Astrocyte (in vitro differentiated cells and primary cell): ENCODE results near the gene WDR41.

Experiments used
- EZH2 ChIP-seq: IDR thresholded peaks from 2 replicates; pipeline ENCODE4 v1.6.1; 2012; ENCODE audit warnings: mild to moderate bottlenecking, low read length, inconsistent platforms; ENCODE audit not compliant: insufficient read depth
- TF ChIP-seq, protein P1 (sequence below): IDR thresholded peaks from 2 replicates; pipeline ENCODE4 v1.5.1; 2011; ENCODE audit warnings: low read depth, mild to moderate bottlenecking, inconsistent platforms, low read length, moderate library complexity; ENCODE audit not compliant: insufficient read depth

DNA sequence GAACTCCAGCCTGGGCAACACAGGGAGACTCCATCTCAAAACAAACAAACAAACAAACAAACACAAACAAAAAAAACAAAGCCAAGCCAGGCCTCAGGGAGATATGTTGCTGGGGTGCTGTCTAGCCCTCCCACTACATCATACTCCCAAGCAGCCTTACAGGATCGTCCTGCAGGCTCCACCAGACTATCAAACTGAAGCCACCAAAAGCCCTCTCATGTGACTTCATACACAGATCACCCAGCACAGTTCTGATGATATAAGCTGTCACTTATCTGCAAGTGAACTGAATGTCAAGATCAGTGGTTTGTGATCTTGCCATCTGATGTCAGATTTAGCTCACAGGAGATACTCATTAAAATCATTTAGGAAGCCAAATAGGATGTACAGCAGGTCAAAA, 43.3 kb downstream of the WDR41 start:
- TF ChIP-seq, protein P1, sequence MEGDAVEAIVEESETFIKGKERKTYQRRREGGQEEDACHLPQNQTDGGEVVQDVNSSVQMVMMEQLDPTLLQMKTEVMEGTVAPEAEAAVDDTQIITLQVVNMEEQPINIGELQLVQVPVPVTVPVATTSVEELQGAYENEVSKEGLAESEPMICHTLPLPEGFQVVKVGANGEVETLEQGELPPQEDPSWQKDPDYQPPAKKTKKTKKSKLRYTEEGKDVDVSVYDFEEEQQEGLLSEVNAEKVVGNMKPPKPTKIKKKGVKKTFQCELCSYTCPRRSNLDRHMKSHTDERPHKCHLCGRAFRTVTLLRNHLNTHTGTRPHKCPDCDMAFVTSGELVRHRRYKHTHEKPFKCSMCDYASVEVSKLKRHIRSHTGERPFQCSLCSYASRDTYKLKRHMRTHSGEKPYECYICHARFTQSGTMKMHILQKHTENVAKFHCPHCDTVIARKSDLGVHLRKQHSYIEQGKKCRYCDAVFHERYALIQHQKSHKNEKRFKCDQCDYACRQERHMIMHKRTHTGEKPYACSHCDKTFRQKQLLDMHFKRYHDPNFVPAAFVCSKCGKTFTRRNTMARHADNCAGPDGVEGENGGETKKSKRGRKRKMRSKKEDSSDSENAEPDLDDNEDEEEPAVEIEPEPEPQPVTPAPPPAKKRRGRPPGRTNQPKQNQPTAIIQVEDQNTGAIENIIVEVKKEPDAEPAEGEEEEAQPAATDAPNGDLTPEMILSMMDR = no peak
- TF ChIP-seq EZH2 = no peak
